Glomerular visceral epithelial cell (primary cell): Measurements from ENCODE around the gene CCR1.
"Not testable (repeated sequence)": the region's sequence is repeated elsewhere in the genome, so short reads cannot be mapped to it uniquely, and the experiment has no call there.

Source experiments
- DNase-seq: peaks from one replicate; pipeline ENCODE4 v3.0.0-alpha.2; 2016; ENCODE audit errors: extremely low spot score

Gene CCR1

GRCh38 chr3:46168583-46169345 lies 39.3 kb downstream of the CCR1 start:
- no peak for DNase-seq

- DNase-seq, result no peak
Observed at GRCh38 chr3:46163556-46164041, 44.5 kb downstream of the CCR1 start.

GRCh38 chr3:46162975-46163555 lies 45.0 kb downstream of the CCR1 start:
- no peak for DNase-seq

GRCh38 chr3:46157685-46158084 lies 50.4 kb downstream of the CCR1 start:
- DNase-seq, result not testable (repeated sequence)

GRCh38 chr3:46154311-46154710 lies 53.8 kb downstream of the CCR1 start:
- DNase-seq, result no peak
